HepG2 (cell line): Measurements from ENCODE around the gene GLG1. TPM values are rescaled to one million over a fixed set of nuclear protein-coding genes. Genes with fewer than 3 reads are reported as not detected.
"Not testable (repeated sequence)": the region's sequence is repeated elsewhere in the genome, so short reads cannot be mapped to it uniquely, and the experiment has no call there.

Experiments
- ATAC-seq: fragments of 200-7000 bp; cut with Tn5 transposase; 3 replicates; pipeline ENCODE4 v1.9.1; 2020; ENCODE audit warnings: mild to moderate bottlenecking, moderate library complexity
- BruUV-seq: library from RNA; stranded (reverse); fragments of 400-500 nt; replicated peaks from 2 replicates; lab custom pipeline; 2021; lab: Mats Ljungman, UMichigan
- CTCF ChIA-PET: fragments of 300-600 bp; formaldehyde crosslinking; extraction: SDS; loops from one replicate; lab custom pipeline; 2021; ENCODE audit warnings: low total read pairs, inconsistent platforms, low intra/inter-chr PET ratio; lab: Yijun Ruan, JAX
- POLR2A ChIA-PET: fragments of 350-600 bp; sonication (Branson Sonifier 250); formaldehyde crosslinking; loops from one replicate; lab custom pipeline; 2020; ENCODE audit warnings: antibody characterized with exemption, inconsistent platforms; lab: Yijun Ruan, JAX
- DNase-seq: peaks from one replicate; pipeline ENCODE4 v3.0.0-alpha.2; 2015; ENCODE audit warnings: low spot score
- FAIRE-seq: peaks from 3 replicates; lab custom pipeline; 2011; peaks lifted over from hg19 to GRCh38; lab: Jason Lieb, UNC
- H2AFZ ChIP-seq: one replicate; pipeline ENCODE4 v1.6.1; 2011; ENCODE audit warnings: low read length, inconsistent platforms
- H3K27ac ChIP-seq: fragments of 300-600 bp; 3 replicates; pipeline ENCODE4 v1.8.0; 2011; ENCODE audit warnings: mixed run types, mild to moderate bottlenecking, mixed read lengths, low read length, inconsistent platforms; ENCODE audit not compliant: insufficient read depth; ENCODE audit errors: extremely low read length
- H3K27me3 ChIP-seq, 2 experiments: fragments of 200-600 bp in 1 of 2; 2 replicates in 1 of 2; 3 replicates in 1 of 2; pipeline versions ENCODE4 v1.6.0 to v1.8.0; 2011; ENCODE audit warnings: low read length in 2 of 2, mild to moderate bottlenecking in 2 of 2, moderate library complexity in 2 of 2, inconsistent platforms in 1 of 2; ENCODE audit not compliant: insufficient read depth in 2 of 2, control insufficient read depth in 1 of 2
- H3K36me3 ChIP-seq, 2 experiments: fragments of 200-600 bp in 1 of 2; replicated peaks in 1 of 2; 2 replicates in 1 of 2; 3 replicates in 1 of 2; pipeline versions ENCODE4 v1.5.1 to v1.8.0; 2011; ENCODE audit warnings: low read length in 2 of 2, inconsistent platforms in 1 of 2; ENCODE audit not compliant: insufficient read depth in 2 of 2, control insufficient read depth in 1 of 2
- H3K4me1 ChIP-seq: 2 replicates; pipeline ENCODE4 v1.5.1; 2012; ENCODE audit warnings: low read length, inconsistent platforms; ENCODE audit not compliant: insufficient read depth
- H3K4me2 ChIP-seq: 2 replicates; pipeline ENCODE4 v1.6.0; 2011; ENCODE audit warnings: low read depth, low read length, inconsistent platforms
- H3K4me3 ChIP-seq, 3 experiments: fragments of 200-600 bp in 1 of 3; sonication (generic), shearing (Covaris generic) in 1 of 3; replicated peaks in 1 of 3; 2 replicates each; pipeline ENCODE4 v1.5.1; 2011 to 2016; ENCODE audit warnings: low read length in 3 of 3, inconsistent platforms in 2 of 3, low read depth in 2 of 3, mild to moderate bottlenecking in 2 of 3, control low read depth in 1 of 3, mixed read lengths in 1 of 3; ENCODE audit not compliant: insufficient read depth in 1 of 3
- H3K79me2 ChIP-seq: one replicate; pipeline ENCODE4 v1.6.1; 2011; ENCODE audit warnings: low read length, inconsistent platforms; ENCODE audit not compliant: insufficient read depth
- H3K9ac ChIP-seq: 2 replicates; pipeline ENCODE4 v1.6.0; 2011; ENCODE audit warnings: mild to moderate bottlenecking, low read depth, low read length, inconsistent platforms; ENCODE audit not compliant: insufficient read depth
- H3K9me3 ChIP-seq: 2 replicates; pipeline ENCODE4 v1.5.1; 2012; ENCODE audit warnings: mild to moderate bottlenecking, low read length
- H4K20me1 ChIP-seq: 2 replicates; pipeline ENCODE4 v1.6.0; 2011; ENCODE audit warnings: inconsistent platforms, mild to moderate bottlenecking, low read length, moderate library complexity; ENCODE audit not compliant: insufficient read depth
- BHLHE40 ChIP-seq: IDR thresholded peaks from 2 replicates; pipeline ENCODE4 v1.6.1; 2011; ENCODE audit warnings: low read length, improper control_type of control experiment
- CTCF ChIP-seq: sonication (generic); formaldehyde crosslinking; IDR thresholded peaks from 2 replicates; pipeline ENCODE4 v1.5.0; 2020; ENCODE audit warnings: mild to moderate bottlenecking, missing genetic modification reagents, moderate library complexity
- FOSL2 ChIP-seq: sonication (generic); formaldehyde crosslinking; IDR thresholded peaks from 2 replicates; pipeline ENCODE4 v1.4.0; 2020; ENCODE audit warnings: missing genetic modification reagents
- FOXK1 ChIP-seq: sonication (generic); formaldehyde crosslinking; IDR thresholded peaks from 2 replicates; pipeline ENCODE4 v1.4.0; 2020; ENCODE audit warnings: low read depth, missing genetic modification reagents, borderline replicate concordance
- KDM2A ChIP-seq: sonication (generic); formaldehyde crosslinking; IDR thresholded peaks from 2 replicates; pipeline ENCODE4 v1.4.0; 2020; ENCODE audit warnings: low read depth, missing genetic modification reagents, borderline replicate concordance
- ONECUT2 ChIP-seq: sonication (generic); formaldehyde crosslinking; IDR thresholded peaks from 2 replicates; pipeline ENCODE4 v1.4.0; 2020; ENCODE audit warnings: missing genetic modification reagents
- RAD21 ChIP-seq: fragments of 450-650 bp; formaldehyde crosslinking; IDR thresholded peaks from 2 replicates; pipeline ENCODE4 v1.5.0; 2020; ENCODE audit warnings: mild to moderate bottlenecking
- RAD51 ChIP-seq: fragments of 450-650 bp; IDR thresholded peaks from 2 replicates; pipeline ENCODE4 v1.6.1; 2016; ENCODE audit warnings: borderline replicate concordance
- RARA ChIP-seq: IDR thresholded peaks from 2 replicates; pipeline ENCODE4 v1.6.1; 2016; ENCODE audit warnings: missing genetic modification reagents, missing compliant biosample characterization
- SALL1 ChIP-seq: sonication (generic); formaldehyde crosslinking; IDR thresholded peaks from 2 replicates; pipeline ENCODE4 v1.8.0; 2022; ENCODE audit warnings: mild to moderate bottlenecking, missing genetic modification reagents
- SMC3 ChIP-seq: IDR thresholded peaks from 2 replicates; pipeline ENCODE4 v1.6.1; 2011; ENCODE audit warnings: low read length, improper control_type of control experiment
- STAG1 ChIP-seq: sonication (generic); formaldehyde crosslinking; IDR thresholded peaks from 2 replicates; pipeline ENCODE4 v1.4.0; 2020; ENCODE audit warnings: missing genetic modification reagents
- TOE1 ChIP-seq: sonication (generic); formaldehyde crosslinking; IDR thresholded peaks from 2 replicates; pipeline ENCODE4 v1.4.0; 2020; ENCODE audit warnings: mild to moderate bottlenecking, missing genetic modification reagents
- ZNF382 ChIP-seq: sonication (generic); formaldehyde crosslinking; IDR thresholded peaks from 2 replicates; pipeline ENCODE4 v1.5.0; 2020; ENCODE audit warnings: missing genetic modification reagents, mild to moderate bottlenecking, borderline replicate concordance
- ZNF704 ChIP-seq: sonication (generic); formaldehyde crosslinking; IDR thresholded peaks from 2 replicates; pipeline ENCODE4 v1.8.1; 2023; ENCODE audit warnings: mild to moderate bottlenecking, inconsistent platforms, moderate library complexity, missing genetic modification reagents, borderline replicate concordance
- WGBS: methylation state at CpG from one replicate; pipeline ENCODE4 v1.1.6; 2017; ENCODE audit warnings: low lambda C conversion rate; 5-methylcytosine and 5-hydroxymethylcytosine counted together
- in situ Hi-C: cut with HindIII; loops from 2 replicates; pipeline ENCODE4 v1.10.0; 2017; ENCODE audit warnings: low pct_unique_long_range_greater_than_20kb; ENCODE audit not compliant: extremely low pct_ligation_motif_present
- intact Hi-C: fragments of 100-400 bp; cut with micrococcal nuclease; formaldehyde crosslinking; loops from one replicate; pipeline ENCODE4 v1.10.0; 2022; ENCODE audit not compliant: unreplicated experiment
- polyA plus RNA-seq, 8 experiments: library from polyadenylated mRNA; depleted of rRNA in 3 of 8; stranded (reverse) in 7 of 8; unstranded in 1 of 8; fragments of >200 nt; fragmentation: Illumina TruSeq in 4 of 8; extraction: Trizol in 4 of 8; gene quantifications; 2 replicates each; pipeline versions ENCODE4 v1.2.1 to v1.2.3, GENCODE V29; 2011 to 2016; ENCODE audit warnings: low read depth in 4 of 8, missing spikeins in 1 of 8, mixed read lengths in 1 of 8; ENCODE audit not compliant: insufficient read depth in 1 of 8
- total RNA-seq, 5 experiments: library from RNA; depleted of rRNA; stranded (reverse); fragments of >200 nt; fragmentation: Illumina TruSeq; extraction: Trizol; gene quantifications; 2 replicates each; pipeline ENCODE4 v1.2.3, GENCODE V29; 2016; ENCODE audit warnings: low read depth in 1 of 5

GLG1 gene
- total and polyA plus RNA-seq, 2 of the 13 experiments (the other 11 are each of a cell fraction or from before 2014, with no cell fraction given) = 87.7 to 141 TPM

GRCh38 chr16:74431516-74431915 is 175.4 kb downstream of the GLG1 start:
- H3K4me1 ChIP-seq = peaks cover 9% of the 10 kb centered on the region; the same call in 1 of the 2 replicates
- ChIA-PET CTCF (interaction anchor here (2.0 kb wide), 1 partner anchor 122 kb away, joined by 10 read pairs; no protein-coding TSS in a partner anchor), POLR2A (no interaction called here)
- H3K4me3 ChIP-seq = no peak overlapping the region
- H3K4me2 ChIP-seq = no peak overlapping the region
- H4K20me1 ChIP-seq = no peaks in the 10 kb centered on the region
- H3K79me2 ChIP-seq = no peaks in the 10 kb centered on the region
- no peak overlapping the region for H3K9ac ChIP-seq
- no peak for TF ChIP-seq ZNF382
- no peak for TF ChIP-seq ZNF704 (CRISPR knock-in tag)
- TF ChIP-seq RARA = no peak
- TF ChIP-seq TOE1 (CRISPR knock-in tag) = no peak
- TF ChIP-seq RAD51 = no peak
- DNase-seq (no peak), ATAC-seq (peak; percentile 13; the same call in 1 of the 3 replicates), FAIRE-seq (no peak)
- H3K27ac ChIP-seq = no peak overlapping the region
- no TSS peak for BruUV-seq
- no peaks in the 10 kb centered on the region for H3K9me3 ChIP-seq
- intact Hi-C loops = loop anchor here (10.0 kb wide), 1 partner anchor 57 kb away; the partner anchor contains the start of gene NPIPB15
- H3K27me3 ChIP-seq = no peaks in the 10 kb centered on the region
- H2AFZ ChIP-seq = no peak overlapping the region
- no peaks in the 10 kb centered on the region for H3K36me3 ChIP-seq
- in situ Hi-C loops = loop anchor here (5.0 kb wide), 1 partner anchor 124 kb away; no protein-coding TSS in a partner anchor
- 52% methylated on average over 5 of the region's 5 CpGs for WGBS

- H3K27ac ChIP-seq, H3K4me3 ChIP-seq, H2AFZ ChIP-seq, H3K9ac ChIP-seq, H3K4me1 ChIP-seq, H3K27me3 ChIP-seq, H4K20me1 ChIP-seq, BruUV-seq: not testable (repeated sequence)
- intact Hi-C loops = loop anchor here (1.0 to 10.0 kb wide), 2 partner anchors 55 to 120 kb away; partner anchors contain the start of gene NPIPB15
- WGBS = 15% methylated on average over 8 of the region's 13 CpGs
- TF ChIP-seq ONECUT2 (CRISPR knock-in tag) (peak; percentile 81), FOSL2 (CRISPR knock-in tag) (peak; percentile 28; the same call in 1 of the 2 replicates), SMC3 (peak; percentile 55; the same call in 1 of the 2 replicates), SALL1 (peak; percentile 15; the same call in 1 of the 2 replicates), BHLHE40 (peak; percentile 96), CTCF (peak; percentile 90), FOXK1 (CRISPR knock-in tag) (0 out of 2 replicates have a peak, but pooled peaks have one; percentile 20), RAD21 (peak; percentile 84), KDM2A (peak; percentile 40; the same call in 1 of the 2 replicates), STAG1 (CRISPR knock-in tag) (peak; percentile 89)
- TF ChIP-seq, all 625 proteins: peak for 10; not testable (repeated sequence) for 615
- POLR2A ChIA-PET, H3K36me3 ChIP-seq, H3K79me2 ChIP-seq, H3K4me2 ChIP-seq, H3K9me3 ChIP-seq: not testable (repeated sequence)
- in situ Hi-C loops = loop anchor here (5.0 kb wide), 1 partner anchor 123 kb away; no protein-coding TSS in a partner anchor
- ATAC-seq (peak; percentile 83), DNase-seq (peak; percentile 45), FAIRE-seq (peak; percentile 72)
- CTCF ChIA-PET = interaction anchor here (1.4 to 2.0 kb wide), 2 partner anchors 121 to 126 kb away, joined by 3 to 10 read pairs; no protein-coding TSS in a partner anchor
Observed at GRCh38 chr16:74430036-74430712, 176.7 kb downstream of the GLG1 start.
